GM12872 (cell line): ENCODE measurements around the gene CPNE1.

Experiments
- CTCF ChIP-seq: IDR thresholded peaks from 3 replicates; pipeline ENCODE4 v1.5.1; 2011; ENCODE audit warnings: low read depth, mild to moderate bottlenecking, low read length, moderate library complexity; ENCODE audit not compliant: insufficient read depth

Gene CPNE1

GRCh38 chr20:35641743-35642142 is 23.0 kb downstream of the CPNE1 start:
- TF ChIP-seq CTCF = no peak

- no peak for TF ChIP-seq CTCF
Observed at GRCh38 chr20:35640724-35641123, 24.0 kb downstream of the CPNE1 start.

- TF ChIP-seq CTCF = no peak
Observed at GRCh38 chr20:35638751-35639150, 25.9 kb downstream of the CPNE1 start.

GRCh38 chr20:35637276-35637675 is 27.4 kb downstream of the CPNE1 start:
- no peak for TF ChIP-seq CTCF

- no peak for TF ChIP-seq CTCF
Observed at GRCh38 chr20:35636095-35636494, 28.6 kb downstream of the CPNE1 start.

- no peak for TF ChIP-seq CTCF
Observed at GRCh38 chr20:35635652-35636051, 29.0 kb downstream of the CPNE1 start.

- TF ChIP-seq CTCF = no peak
Observed at GRCh38 chr20:35632539-35633115, 32.1 kb downstream of the CPNE1 start.
